ENCODE measurements around the gene SLC44A1. TPM values are rescaled to one million over a fixed set of nuclear protein-coding genes. Genes with fewer than 3 reads are reported as not detected.
A peak's percentile ranks its signal among the peaks of the same experiment; 100 is the strongest.

The SLC44A1 gene
- total and polyA plus RNA-seq, 2 of the 13 experiments (the other 11 are each of a cell fraction or from before 2014, with no cell fraction given) = 21.4 to 40.8 TPM

DNA sequence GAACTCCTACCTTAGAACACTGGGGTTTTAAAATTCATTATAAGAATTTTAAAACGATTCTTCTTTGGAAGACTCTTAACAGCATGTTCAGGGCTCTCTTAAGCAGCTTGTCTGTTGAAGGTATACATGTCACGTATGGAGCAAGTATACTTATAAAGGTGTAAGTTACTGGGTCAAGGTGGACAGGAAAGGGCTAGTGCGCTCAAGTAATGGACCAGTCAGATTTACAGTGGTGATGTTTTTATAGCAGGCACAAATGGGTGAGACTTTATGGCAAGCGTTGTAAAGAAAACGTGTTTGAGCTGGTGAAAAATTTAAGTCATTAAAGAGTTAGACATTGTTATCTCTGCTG is 7.9 kb downstream of the SLC44A1 start (continued):
- peak; percentile 3; the same call in 1 of the 2 replicates for TF ChIP-seq ZGPAT (CRISPR knock-in tag; IDR thresholded peaks at IDR 0.05)
- no peak for TF ChIP-seq ZFP90 (CRISPR knock-in tag; IDR thresholded peaks at IDR 0.05; ENCODE audit: borderline replicate concordance)
- peak; percentile 3; the same call in 1 of the 2 replicates for TF ChIP-seq RCOR2 (CRISPR knock-in tag; IDR thresholded peaks at IDR 0.05)
- TF ChIP-seq, protein P1, sequence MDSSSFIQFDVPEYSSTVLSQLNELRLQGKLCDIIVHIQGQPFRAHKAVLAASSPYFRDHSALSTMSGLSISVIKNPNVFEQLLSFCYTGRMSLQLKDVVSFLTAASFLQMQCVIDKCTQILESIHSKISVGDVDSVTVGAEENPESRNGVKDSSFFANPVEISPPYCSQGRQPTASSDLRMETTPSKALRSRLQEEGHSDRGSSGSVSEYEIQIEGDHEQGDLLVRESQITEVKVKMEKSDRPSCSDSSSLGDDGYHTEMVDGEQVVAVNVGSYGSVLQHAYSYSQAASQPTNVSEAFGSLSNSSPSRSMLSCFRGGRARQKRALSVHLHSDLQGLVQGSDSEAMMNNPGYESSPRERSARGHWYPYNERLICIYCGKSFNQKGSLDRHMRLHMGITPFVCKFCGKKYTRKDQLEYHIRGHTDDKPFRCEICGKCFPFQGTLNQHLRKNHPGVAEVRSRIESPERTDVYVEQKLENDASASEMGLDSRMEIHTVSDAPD (CRISPR knock-in tag; IDR thresholded peaks at IDR 0.05) = no peak
- TF ChIP-seq, protein P2, sequence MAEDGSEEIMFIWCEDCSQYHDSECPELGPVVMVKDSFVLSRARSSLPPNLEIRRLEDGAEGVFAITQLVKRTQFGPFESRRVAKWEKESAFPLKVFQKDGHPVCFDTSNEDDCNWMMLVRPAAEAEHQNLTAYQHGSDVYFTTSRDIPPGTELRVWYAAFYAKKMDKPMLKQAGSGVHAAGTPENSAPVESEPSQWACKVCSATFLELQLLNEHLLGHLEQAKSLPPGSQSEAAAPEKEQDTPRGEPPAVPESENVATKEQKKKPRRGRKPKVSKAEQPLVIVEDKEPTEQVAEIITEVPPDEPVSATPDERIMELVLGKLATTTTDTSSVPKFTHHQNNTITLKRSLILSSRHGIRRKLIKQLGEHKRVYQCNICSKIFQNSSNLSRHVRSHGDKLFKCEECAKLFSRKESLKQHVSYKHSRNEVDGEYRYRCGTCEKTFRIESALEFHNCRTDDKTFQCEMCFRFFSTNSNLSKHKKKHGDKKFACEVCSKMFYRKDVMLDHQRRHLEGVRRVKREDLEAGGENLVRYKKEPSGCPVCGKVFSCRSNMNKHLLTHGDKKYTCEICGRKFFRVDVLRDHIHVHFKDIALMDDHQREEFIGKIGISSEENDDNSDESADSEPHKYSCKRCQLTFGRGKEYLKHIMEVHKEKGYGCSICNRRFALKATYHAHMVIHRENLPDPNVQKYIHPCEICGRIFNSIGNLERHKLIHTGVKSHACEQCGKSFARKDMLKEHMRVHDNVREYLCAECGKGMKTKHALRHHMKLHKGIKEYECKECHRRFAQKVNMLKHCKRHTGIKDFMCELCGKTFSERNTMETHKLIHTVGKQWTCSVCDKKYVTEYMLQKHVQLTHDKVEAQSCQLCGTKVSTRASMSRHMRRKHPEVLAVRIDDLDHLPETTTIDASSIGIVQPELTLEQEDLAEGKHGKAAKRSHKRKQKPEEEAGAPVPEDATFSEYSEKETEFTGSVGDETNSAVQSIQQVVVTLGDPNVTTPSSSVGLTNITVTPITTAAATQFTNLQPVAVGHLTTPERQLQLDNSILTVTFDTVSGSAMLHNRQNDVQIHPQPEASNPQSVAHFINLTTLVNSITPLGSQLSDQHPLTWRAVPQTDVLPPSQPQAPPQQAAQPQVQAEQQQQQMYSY (CRISPR knock-in tag; IDR thresholded peaks at IDR 0.05) = no peak
- TF ChIP-seq NFAT5 (CRISPR knock-in tag; IDR thresholded peaks at IDR 0.05) = no peak
- TF ChIP-seq CCAR2 (optimal IDR thresholded peaks at IDR 0.05; ENCODE audit: low read depth, low read length) = no peak
- no peak for TF ChIP-seq KLF13 (CRISPR knock-in tag; IDR thresholded peaks at IDR 0.05)
- no peak for TF ChIP-seq MTA1 (CRISPR knock-in tag; IDR thresholded peaks at IDR 0.05; ENCODE audit: borderline replicate concordance)
- TF ChIP-seq YEATS2 (CRISPR knock-in tag; IDR thresholded peaks at IDR 0.05; ENCODE audit: borderline replicate concordance) = no peak
- no peak for TF ChIP-seq GTF2F1 (IDR thresholded peaks at IDR 0.05; ENCODE audit: low read length)
- TF ChIP-seq, protein P3, sequence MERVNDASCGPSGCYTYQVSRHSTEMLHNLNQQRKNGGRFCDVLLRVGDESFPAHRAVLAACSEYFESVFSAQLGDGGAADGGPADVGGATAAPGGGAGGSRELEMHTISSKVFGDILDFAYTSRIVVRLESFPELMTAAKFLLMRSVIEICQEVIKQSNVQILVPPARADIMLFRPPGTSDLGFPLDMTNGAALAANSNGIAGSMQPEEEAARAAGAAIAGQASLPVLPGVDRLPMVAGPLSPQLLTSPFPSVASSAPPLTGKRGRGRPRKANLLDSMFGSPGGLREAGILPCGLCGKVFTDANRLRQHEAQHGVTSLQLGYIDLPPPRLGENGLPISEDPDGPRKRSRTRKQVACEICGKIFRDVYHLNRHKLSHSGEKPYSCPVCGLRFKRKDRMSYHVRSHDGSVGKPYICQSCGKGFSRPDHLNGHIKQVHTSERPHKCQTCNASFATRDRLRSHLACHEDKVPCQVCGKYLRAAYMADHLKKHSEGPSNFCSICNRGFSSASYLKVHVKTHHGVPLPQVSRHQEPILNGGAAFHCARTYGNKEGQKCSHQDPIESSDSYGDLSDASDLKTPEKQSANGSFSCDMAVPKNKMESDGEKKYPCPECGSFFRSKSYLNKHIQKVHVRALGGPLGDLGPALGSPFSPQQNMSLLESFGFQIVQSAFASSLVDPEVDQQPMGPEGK (CRISPR knock-in tag; IDR thresholded peaks at IDR 0.05) = no peak
